HepG2 (cell line): ENCODE measurements around the gene CNPPD1. TPM values are rescaled to one million over a fixed set of nuclear protein-coding genes. Genes with fewer than 3 reads are reported as not detected.
A peak's percentile ranks its signal among the peaks of the same experiment; 100 is the strongest.

Experiments used
- ELF3 ChIP-seq: IDR thresholded peaks from 2 replicates; pipeline ENCODE4 v1.6.1; 2016; ENCODE audit warnings: missing genetic modification reagents, missing compliant biosample characterization
- HDAC6 ChIP-seq: fragments of 200-600 bp; sonication (generic); IDR thresholded peaks from 2 replicates; pipeline ENCODE4 v1.7.0; 2017; ENCODE audit warnings: mild to moderate bottlenecking, antibody characterized with exemption, low read length, low read depth
- HNRNPH1 ChIP-seq: fragments of 200-400 bp; formaldehyde crosslinking; optimal IDR thresholded peaks from 2 replicates; pipeline ENCODE3; 2017; ENCODE audit warnings: mild to moderate bottlenecking, low read depth, low read length
- KAT8 ChIP-seq: IDR thresholded peaks from 2 replicates; pipeline ENCODE4 v1.6.1; 2016; ENCODE audit warnings: missing genetic modification reagents, missing compliant biosample characterization
- KLF6 ChIP-seq: IDR thresholded peaks from 2 replicates; pipeline ENCODE4 v1.8.0; 2016; ENCODE audit warnings: missing biosample characterization, missing genetic modification reagents
- MTA1 ChIP-seq: sonication (generic); formaldehyde crosslinking; IDR thresholded peaks from 2 replicates; pipeline ENCODE4 v1.4.0; 2020; ENCODE audit warnings: missing genetic modification reagents, mild to moderate bottlenecking, borderline replicate concordance
- NFE2L1 ChIP-seq: sonication (generic); formaldehyde crosslinking; IDR thresholded peaks from 2 replicates; pipeline ENCODE4 v1.4.0; 2020; ENCODE audit warnings: missing genetic modification reagents, mild to moderate bottlenecking, borderline replicate concordance
- NR2F1 ChIP-seq, 2 experiments: fragments of 450-650 bp in 1 of 2; formaldehyde crosslinking in 1 of 2; IDR thresholded peaks; 2 replicates each; pipeline versions ENCODE4 v1.5.0 to v1.6.1; 2016 to 2020; ENCODE audit warnings: mild to moderate bottlenecking in 1 of 2, missing compliant biosample characterization in 1 of 2, missing genetic modification reagents in 1 of 2, moderate library complexity in 1 of 2
- XRCC5 ChIP-seq: fragments of 200-400 bp; formaldehyde crosslinking; optimal IDR thresholded peaks from 2 replicates; pipeline ENCODE3; 2017; ENCODE audit warnings: mild to moderate bottlenecking, low read length
- ZBTB42 ChIP-seq: sonication (generic); formaldehyde crosslinking; IDR thresholded peaks from 2 replicates; pipeline ENCODE4 v1.5.0; 2020; ENCODE audit warnings: mild to moderate bottlenecking, missing genetic modification reagents
- ZFP62 ChIP-seq: sonication (generic); formaldehyde crosslinking; IDR thresholded peaks from 2 replicates; pipeline ENCODE4 v1.4.0; 2020; ENCODE audit warnings: missing genetic modification reagents
- ZNF143 ChIP-seq: sonication (generic); formaldehyde crosslinking; IDR thresholded peaks from 2 replicates; pipeline ENCODE4 v1.4.0; 2020; ENCODE audit warnings: missing genetic modification reagents
- ZNF234 ChIP-seq: sonication (generic); formaldehyde crosslinking; conservative IDR thresholded peaks from 2 replicates; pipeline ENCODE4 v1.5.1; 2020; ENCODE audit warnings: mild to moderate bottlenecking, missing genetic modification reagents
- ZNF451 ChIP-seq: sonication (generic); formaldehyde crosslinking; IDR thresholded peaks from 2 replicates; pipeline ENCODE4 v1.5.0; 2020; ENCODE audit warnings: mild to moderate bottlenecking, missing genetic modification reagents
- ZNF496 ChIP-seq: sonication (generic); formaldehyde crosslinking; IDR thresholded peaks from 2 replicates; pipeline ENCODE4 v1.8.1; 2023; ENCODE audit warnings: mild to moderate bottlenecking, moderate library complexity, missing genetic modification reagents; ENCODE audit not compliant: insufficient replicate concordance
- ZNF557 ChIP-seq: sonication (generic); formaldehyde crosslinking; IDR thresholded peaks from 2 replicates; pipeline ENCODE4 v1.4.0; 2020; ENCODE audit warnings: missing genetic modification reagents
- ZNF567 ChIP-seq: sonication (generic); formaldehyde crosslinking; IDR thresholded peaks from 2 replicates; pipeline ENCODE4 v1.8.1; 2023; ENCODE audit warnings: mild to moderate bottlenecking, missing genetic modification reagents, borderline replicate concordance
- ZNF605 ChIP-seq: sonication (generic); formaldehyde crosslinking; IDR thresholded peaks from 2 replicates; pipeline ENCODE4 v1.8.0; 2022; ENCODE audit warnings: mild to moderate bottlenecking, missing genetic modification reagents
- ZSCAN22 ChIP-seq: sonication (generic); formaldehyde crosslinking; IDR thresholded peaks from 2 replicates; pipeline ENCODE4 v1.4.0; 2020; ENCODE audit warnings: mild to moderate bottlenecking, missing genetic modification reagents
- polyA plus RNA-seq, 8 experiments: library from polyadenylated mRNA; depleted of rRNA in 3 of 8; stranded (reverse) in 7 of 8; unstranded in 1 of 8; fragments of >200 nt; fragmentation: Illumina TruSeq in 4 of 8; extraction: Trizol in 4 of 8; gene quantifications; 2 replicates each; pipeline versions ENCODE4 v1.2.1 to v1.2.3, GENCODE V29; 2011 to 2016; ENCODE audit warnings: low read depth in 4 of 8, missing spikeins in 1 of 8, mixed read lengths in 1 of 8; ENCODE audit not compliant: insufficient read depth in 1 of 8
- total RNA-seq, 5 experiments: library from RNA; depleted of rRNA; stranded (reverse); fragments of >200 nt; fragmentation: Illumina TruSeq; extraction: Trizol; gene quantifications; 2 replicates each; pipeline ENCODE4 v1.2.3, GENCODE V29; 2016; ENCODE audit warnings: low read depth in 1 of 5
- TF ChIP-seq, protein P1 (sequence below): sonication (generic); formaldehyde crosslinking; IDR thresholded peaks from 2 replicates; pipeline ENCODE4 v1.5.1; 2020; ENCODE audit warnings: missing genetic modification reagents, mild to moderate bottlenecking, borderline replicate concordance
- TF ChIP-seq, protein P2 (sequence below): sonication (generic); formaldehyde crosslinking; IDR thresholded peaks from 2 replicates; pipeline ENCODE4 v1.5.1; 2020; ENCODE audit warnings: mild to moderate bottlenecking, missing genetic modification reagents, borderline replicate concordance
- TF ChIP-seq, protein P3 (sequence below): sonication (generic); formaldehyde crosslinking; IDR thresholded peaks from 2 replicates; pipeline ENCODE4 v1.4.0; 2020; ENCODE audit warnings: mild to moderate bottlenecking, missing genetic modification reagents
- TF ChIP-seq, protein P4 (sequence below): sonication (generic); formaldehyde crosslinking; IDR thresholded peaks from 2 replicates; pipeline ENCODE4 v1.4.0; 2020; ENCODE audit warnings: missing genetic modification reagents

The CNPPD1 gene
- total and polyA plus RNA-seq, 2 of the 13 experiments (the other 11 are each of a cell fraction or from before 2014, with no cell fraction given): 35.5 to 49.4 TPM

DNA sequence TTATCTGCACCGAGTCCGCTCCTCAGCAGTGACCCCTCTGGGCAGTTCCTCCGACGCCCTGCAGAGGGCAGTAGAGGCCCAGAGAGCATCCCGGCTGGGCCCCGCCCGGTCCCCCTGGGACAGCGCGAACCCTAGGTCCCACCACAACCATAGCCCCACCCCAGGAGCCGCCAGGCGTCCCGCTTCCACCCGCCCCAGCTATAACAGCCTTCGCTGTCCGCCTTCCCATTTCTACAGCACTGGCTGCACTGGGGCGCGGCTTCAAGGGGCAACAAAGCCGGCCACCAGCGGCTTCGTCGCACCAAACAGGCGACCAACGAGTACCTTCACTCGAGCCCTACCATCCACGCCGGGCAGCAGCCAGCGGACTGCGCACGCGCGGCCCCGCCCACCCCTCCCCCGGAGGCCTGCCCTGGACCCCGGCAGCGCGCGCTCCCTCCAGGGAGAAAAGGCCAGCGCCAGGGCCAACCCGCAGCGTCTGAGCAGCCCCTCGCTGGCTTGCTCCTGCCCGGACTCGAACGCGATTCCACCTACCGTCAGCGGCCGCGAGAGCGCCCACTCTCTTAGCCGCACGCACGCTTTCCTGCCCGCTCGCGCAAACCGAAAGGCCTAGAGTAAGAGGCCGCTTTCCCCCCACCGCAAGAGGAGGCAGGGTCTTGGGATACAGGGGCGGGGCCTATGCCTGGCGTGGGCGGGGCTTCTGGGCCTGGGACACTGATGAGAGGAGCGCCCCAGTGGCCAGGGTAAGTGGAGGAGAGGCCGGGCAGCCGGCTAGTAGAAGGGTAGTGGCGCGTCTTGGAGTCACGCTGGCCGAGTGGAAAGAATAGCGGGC is 16.3 kb downstream of the CNPPD1 start, which contains the start of gene NHEJ1 (continued):
- TF ChIP-seq ZNF567 (CRISPR knock-in tag) (peak; percentile 93; the same call in 1 of the 2 replicates), ZNF605 (CRISPR knock-in tag) (peak; percentile 90), ZNF143 (peak; percentile 66; the same call in 1 of the 2 replicates), HDAC6 (no peak), HNRNPH1 (no peak), ZNF451 (CRISPR knock-in tag) (peak; percentile 94), ZNF496 (CRISPR knock-in tag) (no peak), KAT8 (CRISPR knock-in tag) (peak; percentile 93), ZNF234 (CRISPR knock-in tag) (no peak; the same call in 1 of the 2 replicates), NR2F1 (CRISPR knock-in tag; IDR thresholded peaks at IDR 0.05) (0 out of 4 replicates have a peak, but pooled peaks of 1 of the 2 experiments have one; percentile 15), ZFP62 (CRISPR knock-in tag) (no peak), ZBTB42 (CRISPR knock-in tag) (no peak), KLF6 (peak; percentile 95), XRCC5 (peak; percentile 65), ZNF557 (peak; percentile 60; the same call in 1 of the 2 replicates), NFE2L1 (CRISPR knock-in tag) (0 out of 2 replicates have a peak, but pooled peaks have one; percentile 59), ELF3 (CRISPR knock-in tag) (peak; percentile 70; the same call in 1 of the 2 replicates), MTA1 (0 out of 2 replicates have a peak, but pooled peaks have one; percentile 51), ZSCAN22 (CRISPR knock-in tag) (no peak)
- TF ChIP-seq, protein P1, sequence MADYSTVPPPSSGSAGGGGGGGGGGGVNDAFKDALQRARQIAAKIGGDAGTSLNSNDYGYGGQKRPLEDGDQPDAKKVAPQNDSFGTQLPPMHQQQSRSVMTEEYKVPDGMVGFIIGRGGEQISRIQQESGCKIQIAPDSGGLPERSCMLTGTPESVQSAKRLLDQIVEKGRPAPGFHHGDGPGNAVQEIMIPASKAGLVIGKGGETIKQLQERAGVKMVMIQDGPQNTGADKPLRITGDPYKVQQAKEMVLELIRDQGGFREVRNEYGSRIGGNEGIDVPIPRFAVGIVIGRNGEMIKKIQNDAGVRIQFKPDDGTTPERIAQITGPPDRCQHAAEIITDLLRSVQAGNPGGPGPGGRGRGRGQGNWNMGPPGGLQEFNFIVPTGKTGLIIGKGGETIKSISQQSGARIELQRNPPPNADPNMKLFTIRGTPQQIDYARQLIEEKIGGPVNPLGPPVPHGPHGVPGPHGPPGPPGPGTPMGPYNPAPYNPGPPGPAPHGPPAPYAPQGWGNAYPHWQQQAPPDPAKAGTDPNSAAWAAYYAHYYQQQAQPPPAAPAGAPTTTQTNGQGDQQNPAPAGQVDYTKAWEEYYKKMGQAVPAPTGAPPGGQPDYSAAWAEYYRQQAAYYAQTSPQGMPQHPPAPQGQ: peak; percentile 53; the same call in 1 of the 2 replicates
- TF ChIP-seq, protein P2, sequence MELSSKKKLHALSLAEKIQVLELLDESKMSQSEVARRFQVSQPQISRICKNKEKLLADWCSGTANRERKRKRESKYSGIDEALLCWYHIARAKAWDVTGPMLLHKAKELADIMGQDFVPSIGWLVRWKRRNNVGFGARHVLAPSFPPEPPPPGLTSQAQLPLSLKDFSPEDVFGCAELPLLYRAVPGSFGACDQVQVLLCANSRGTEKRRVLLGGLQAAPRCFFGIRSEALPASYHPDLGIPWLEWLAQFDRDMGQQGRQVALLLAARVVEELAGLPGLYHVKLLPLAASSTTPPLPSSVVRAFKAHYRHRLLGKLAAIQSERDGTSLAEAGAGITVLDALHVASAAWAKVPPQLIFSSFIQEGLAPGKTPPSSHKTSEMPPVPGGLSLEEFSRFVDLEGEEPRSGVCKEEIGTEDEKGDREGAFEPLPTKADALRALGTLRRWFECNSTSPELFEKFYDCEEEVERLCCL (CRISPR knock-in tag): 0 out of 2 replicates have a peak, but pooled peaks have one; percentile 70
- TF ChIP-seq, protein P3, sequence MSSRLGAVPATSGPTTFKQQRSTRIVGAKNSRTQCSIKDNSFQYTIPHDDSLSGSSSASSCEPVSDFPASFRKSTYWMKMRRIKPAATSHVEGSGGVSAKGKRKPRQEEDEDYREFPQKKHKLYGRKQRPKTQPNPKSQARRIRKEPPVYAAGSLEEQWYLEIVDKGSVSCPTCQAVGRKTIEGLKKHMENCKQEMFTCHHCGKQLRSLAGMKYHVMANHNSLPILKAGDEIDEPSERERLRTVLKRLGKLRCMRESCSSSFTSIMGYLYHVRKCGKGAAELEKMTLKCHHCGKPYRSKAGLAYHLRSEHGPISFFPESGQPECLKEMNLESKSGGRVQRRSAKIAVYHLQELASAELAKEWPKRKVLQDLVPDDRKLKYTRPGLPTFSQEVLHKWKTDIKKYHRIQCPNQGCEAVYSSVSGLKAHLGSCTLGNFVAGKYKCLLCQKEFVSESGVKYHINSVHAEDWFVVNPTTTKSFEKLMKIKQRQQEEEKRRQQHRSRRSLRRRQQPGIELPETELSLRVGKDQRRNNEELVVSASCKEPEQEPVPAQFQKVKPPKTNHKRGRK: no peak
- TF ChIP-seq, protein P4, sequence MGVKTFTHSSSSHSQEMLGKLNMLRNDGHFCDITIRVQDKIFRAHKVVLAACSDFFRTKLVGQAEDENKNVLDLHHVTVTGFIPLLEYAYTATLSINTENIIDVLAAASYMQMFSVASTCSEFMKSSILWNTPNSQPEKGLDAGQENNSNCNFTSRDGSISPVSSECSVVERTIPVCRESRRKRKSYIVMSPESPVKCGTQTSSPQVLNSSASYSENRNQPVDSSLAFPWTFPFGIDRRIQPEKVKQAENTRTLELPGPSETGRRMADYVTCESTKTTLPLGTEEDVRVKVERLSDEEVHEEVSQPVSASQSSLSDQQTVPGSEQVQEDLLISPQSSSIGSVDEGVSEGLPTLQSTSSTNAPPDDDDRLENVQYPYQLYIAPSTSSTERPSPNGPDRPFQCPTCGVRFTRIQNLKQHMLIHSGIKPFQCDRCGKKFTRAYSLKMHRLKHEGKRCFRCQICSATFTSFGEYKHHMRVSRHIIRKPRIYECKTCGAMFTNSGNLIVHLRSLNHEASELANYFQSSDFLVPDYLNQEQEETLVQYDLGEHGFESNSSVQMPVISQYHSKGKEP (CRISPR knock-in tag): no peak; the same call in 1 of the 2 replicates
